ENCODE measurements around the gene ROPN1L. TPM values are rescaled to one million over a fixed set of nuclear protein-coding genes. Genes with fewer than 3 reads are reported as not detected.

ROPN1L gene
- total and polyA plus RNA-seq, 2 of the 13 experiments (the other 11 are each of a cell fraction or from before 2014, with no cell fraction given): not detected

DNA sequence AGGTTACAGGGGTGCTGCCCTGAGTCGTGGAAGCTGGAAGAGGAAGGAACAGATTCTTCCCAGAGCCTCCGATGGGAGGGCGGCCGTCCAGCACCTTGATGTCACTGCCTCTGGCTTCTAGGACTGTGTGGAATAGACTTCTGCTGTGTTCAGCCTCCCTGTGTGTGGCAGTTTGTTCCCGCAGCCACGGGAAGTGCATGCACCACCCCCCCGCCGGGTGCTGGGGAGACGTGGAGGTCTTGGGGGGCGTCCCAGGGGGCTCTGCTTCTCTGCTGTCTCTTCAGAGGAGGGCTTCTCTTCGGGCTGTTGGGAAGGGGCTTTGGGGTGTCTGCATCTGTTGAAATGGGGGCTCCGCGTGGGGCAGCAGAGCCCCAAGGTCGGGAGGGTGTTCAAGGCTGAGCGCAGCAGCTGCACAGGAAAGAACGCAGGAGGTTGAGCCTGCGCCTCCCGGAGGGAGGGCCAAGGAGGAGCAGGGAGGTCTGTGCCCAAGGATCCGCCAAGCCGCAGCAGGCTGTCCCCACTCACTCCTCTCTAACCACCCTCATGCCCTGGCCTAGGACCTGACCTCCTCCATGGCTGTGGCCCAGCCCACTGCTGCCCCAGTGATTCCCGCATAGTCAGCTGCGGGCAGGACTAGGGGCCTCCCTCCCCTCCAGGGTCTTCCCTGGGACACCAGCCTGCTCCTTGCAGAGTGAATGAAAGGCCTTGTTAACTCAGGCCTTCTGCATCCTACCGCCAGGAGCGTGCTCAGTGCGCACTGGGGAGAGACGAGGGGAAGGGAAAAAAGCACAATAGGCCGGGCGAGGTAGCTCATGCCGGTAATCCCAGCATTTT lies 45.0 kb downstream of the ROPN1L start:
- WGBS (ENCODE audit: low lambda C conversion rate): 75% methylated on average over 21 of the region's 29 CpGs
- intact Hi-C loops (cut with micrococcal nuclease; ENCODE audit: unreplicated experiment) (no loop called here), in situ Hi-C loops (cut with HindIII; ENCODE audit: extremely low pct_ligation_motif_present, low pct_unique_long_range_greater_than_20kb) (no loop called here)
- POLR2A ChIA-PET: no interaction called here
- CTCF ChIA-PET (ENCODE audit: low intra/inter-chr PET ratio, low total read pairs): no interaction called here
- no peaks in the 10 kb centered on the region for H3K79me2 ChIP-seq (ENCODE audit: insufficient read depth, low read length)
- H3K4me1 ChIP-seq (ENCODE audit: insufficient read depth, low read length): peaks cover 5% of the 10 kb centered on the region
- no peak overlapping the region for H3K9ac ChIP-seq (ENCODE audit: insufficient read depth, low read depth, low read length)
- peaks cover 1 to 45% of the 10 kb centered on the region in 2 experiments; a peak in 4 of 5 replicates for H3K27me3 ChIP-seq (ENCODE audit: control insufficient read depth in 1 of 2, insufficient read depth in 2 of 2, low read length in 2 of 2)
- H3K4me3 ChIP-seq (replicated peaks in 1 of 3; ENCODE audit: insufficient read depth in 1 of 3, low read depth in 2 of 3, low read length in 3 of 3): no peak overlapping the region
- H3K4me2 ChIP-seq (ENCODE audit: low read depth, low read length): no peak overlapping the region
- ATAC-seq (no peak; the same call in 1 of the 3 replicates), DNase-seq (ENCODE audit: low spot score) (no peak), FAIRE-seq (no peak)
- no peak overlapping the region for H3K27ac ChIP-seq (ENCODE audit: extremely low read length, insufficient read depth, low read length)
- no TSS peak for BruUV-seq (replicated peaks)
- H4K20me1 ChIP-seq (ENCODE audit: insufficient read depth, low read length): no peaks in the 10 kb centered on the region
- no peak overlapping the region for H2AFZ ChIP-seq (ENCODE audit: low read length)
- no peaks in the 10 kb centered on the region for H3K36me3 ChIP-seq (replicated peaks in 1 of 2; ENCODE audit: control insufficient read depth in 1 of 2, insufficient read depth in 2 of 2, low read length in 2 of 2)
- H3K9me3 ChIP-seq (ENCODE audit: low read length): no peaks in the 10 kb centered on the region
- TF ChIP-seq CBX5 (CRISPR knock-in tag; IDR thresholded peaks at IDR 0.05; ENCODE audit: borderline replicate concordance) (no peak), ZNF747 (CRISPR knock-in tag; IDR thresholded peaks at IDR 0.05; ENCODE audit: borderline replicate concordance) (no peak)
- TF ChIP-seq, protein P1, sequence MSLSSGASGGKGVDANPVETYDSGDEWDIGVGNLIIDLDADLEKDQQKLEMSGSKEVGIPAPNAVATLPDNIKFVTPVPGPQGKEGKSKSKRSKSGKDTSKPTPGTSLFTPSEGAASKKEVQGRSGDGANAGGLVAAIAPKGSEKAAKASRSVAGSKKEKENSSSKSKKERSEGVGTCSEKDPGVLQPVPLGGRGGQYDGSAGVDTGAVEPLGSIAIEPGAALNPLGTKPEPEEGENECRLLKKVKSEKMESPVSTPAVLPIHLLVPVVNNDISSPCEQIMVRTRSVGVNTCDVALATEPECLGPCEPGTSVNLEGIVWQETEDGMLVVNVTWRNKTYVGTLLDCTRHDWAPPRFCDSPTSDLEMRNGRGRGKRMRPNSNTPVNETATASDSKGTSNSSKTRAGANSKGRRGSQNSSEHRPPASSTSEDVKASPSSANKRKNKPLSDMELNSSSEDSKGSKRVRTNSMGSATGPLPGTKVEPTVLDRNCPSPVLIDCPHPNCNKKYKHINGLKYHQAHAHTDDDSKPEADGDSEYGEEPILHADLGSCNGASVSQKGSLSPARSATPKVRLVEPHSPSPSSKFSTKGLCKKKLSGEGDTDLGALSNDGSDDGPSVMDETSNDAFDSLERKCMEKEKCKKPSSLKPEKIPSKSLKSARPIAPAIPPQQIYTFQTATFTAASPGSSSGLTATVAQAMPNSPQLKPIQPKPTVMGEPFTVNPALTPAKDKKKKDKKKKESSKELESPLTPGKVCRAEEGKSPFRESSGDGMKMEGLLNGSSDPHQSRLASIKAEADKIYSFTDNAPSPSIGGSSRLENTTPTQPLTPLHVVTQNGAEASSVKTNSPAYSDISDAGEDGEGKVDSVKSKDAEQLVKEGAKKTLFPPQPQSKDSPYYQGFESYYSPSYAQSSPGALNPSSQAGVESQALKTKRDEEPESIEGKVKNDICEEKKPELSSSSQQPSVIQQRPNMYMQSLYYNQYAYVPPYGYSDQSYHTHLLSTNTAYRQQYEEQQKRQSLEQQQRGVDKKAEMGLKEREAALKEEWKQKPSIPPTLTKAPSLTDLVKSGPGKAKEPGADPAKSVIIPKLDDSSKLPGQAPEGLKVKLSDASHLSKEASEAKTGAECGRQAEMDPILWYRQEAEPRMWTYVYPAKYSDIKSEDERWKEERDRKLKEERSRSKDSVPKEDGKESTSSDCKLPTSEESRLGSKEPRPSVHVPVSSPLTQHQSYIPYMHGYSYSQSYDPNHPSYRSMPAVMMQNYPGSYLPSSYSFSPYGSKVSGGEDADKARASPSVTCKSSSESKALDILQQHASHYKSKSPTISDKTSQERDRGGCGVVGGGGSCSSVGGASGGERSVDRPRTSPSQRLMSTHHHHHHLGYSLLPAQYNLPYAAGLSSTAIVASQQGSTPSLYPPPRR (CRISPR knock-in tag; IDR thresholded peaks at IDR 0.05; ENCODE audit: borderline replicate concordance): no peak
